GM23338 (cell line): ENCODE data around the gene ZNF444. TPM values are rescaled to one million over a fixed set of nuclear protein-coding genes. Genes with fewer than 3 reads are reported as not detected.

Source experiments
- ATAC-seq: fragments of 200-7000 bp; cut with Tn5 transposase; 3 replicates; pipeline ENCODE4 v1.9.1; 2020
- DNase-seq: peaks from one replicate; pipeline ENCODE4 v3.0.0-alpha.2; 2015; ENCODE audit warnings: low spot score
- H2AFZ ChIP-seq: fragments of 200-600 bp; sonication (generic); 2 replicates; pipeline ENCODE4 v1.8.0; 2016; ENCODE audit warnings: antibody characterized with exemption, mild to moderate bottlenecking, moderate library complexity
- H3F3A ChIP-seq: fragments of 200-600 bp; sonication (generic); replicated peaks from 2 replicates; pipeline ENCODE4 v1.8.0; 2017; ENCODE audit warnings: antibody characterized with exemption, mixed run types, low read depth
- H3K27ac ChIP-seq: fragments of 200-600 bp; sonication (generic); 2 replicates; pipeline ENCODE4 v1.6.1; 2016; ENCODE audit warnings: low read depth
- H3K27me3 ChIP-seq: fragments of 200-600 bp; sonication (generic); 2 replicates; pipeline ENCODE4 v1.8.0; 2016; ENCODE audit warnings: mild to moderate bottlenecking, mixed run types, moderate library complexity; ENCODE audit not compliant: insufficient read depth
- H3K36me3 ChIP-seq: fragments of 200-600 bp; sonication (generic); 2 replicates; pipeline ENCODE4 v1.8.0; 2016; ENCODE audit warnings: mild to moderate bottlenecking; ENCODE audit not compliant: insufficient read depth
- H3K4me1 ChIP-seq: fragments of 200-600 bp; sonication (generic); 2 replicates; pipeline ENCODE4 v1.8.0; 2016; ENCODE audit warnings: mild to moderate bottlenecking, moderate library complexity; ENCODE audit not compliant: insufficient read depth
- H3K4me2 ChIP-seq: fragments of 200-600 bp; sonication (generic); 2 replicates; pipeline ENCODE4 v1.7.1; 2017; ENCODE audit warnings: mixed run types
- H3K4me3 ChIP-seq: fragments of 200-600 bp; sonication (generic); 2 replicates; pipeline ENCODE4 v1.6.1; 2016; ENCODE audit warnings: mixed run types
- H3K79me2 ChIP-seq: fragments of 200-600 bp; sonication (generic); replicated peaks from 2 replicates; pipeline ENCODE4 v1.8.0; 2017; ENCODE audit warnings: mild to moderate bottlenecking; ENCODE audit not compliant: insufficient read depth
- H3K9me2 ChIP-seq: fragments of 200-600 bp; sonication (generic); 2 replicates; pipeline ENCODE4 v1.8.0; 2017; ENCODE audit not compliant: insufficient read depth
- H4K20me1 ChIP-seq: fragments of 200-600 bp; sonication (generic); replicated peaks from 2 replicates; pipeline ENCODE4 v1.8.0; 2017; ENCODE audit warnings: mild to moderate bottlenecking; ENCODE audit not compliant: insufficient read depth
- H3K27ac Mint-ChIP-seq: 2 replicates; pipeline ENCODE4 v1.8.0; 2020; ENCODE audit warnings: inconsistent platforms, mild to moderate bottlenecking, moderate library complexity, mixed read lengths
- H3K27me3 Mint-ChIP-seq: 3 replicates; pipeline ENCODE4 v1.8.0; 2022; ENCODE audit warnings: low read depth, mild to moderate bottlenecking, moderate library complexity, mixed read lengths, inconsistent platforms; ENCODE audit not compliant: insufficient read depth, poor library complexity
- H3K36me3 Mint-ChIP-seq: 3 replicates; pipeline ENCODE4 v1.8.0; 2021; ENCODE audit warnings: low read depth, mild to moderate bottlenecking, inconsistent platforms, moderate library complexity, mixed read lengths
- H3K4me1 Mint-ChIP-seq: 3 replicates; pipeline ENCODE4 v1.8.0; 2020; ENCODE audit warnings: mild to moderate bottlenecking, inconsistent platforms, mixed read lengths
- H3K4me3 Mint-ChIP-seq: 3 replicates; pipeline ENCODE4 v1.8.0; 2021; ENCODE audit warnings: moderate library complexity, mild to moderate bottlenecking, inconsistent platforms, mixed read lengths
- H3K9me3 Mint-ChIP-seq: 3 replicates; pipeline ENCODE4 v1.8.0; 2020; ENCODE audit warnings: moderate library complexity, mild to moderate bottlenecking, inconsistent platforms, mixed read lengths
- CREB1 ChIP-seq: fragments of 250-450 bp; sonication (Bioruptor Pico); IDR thresholded peaks from 2 replicates; pipeline ENCODE4 v1.5.0; 2020; ENCODE audit warnings: low read depth, mild to moderate bottlenecking, moderate library complexity
- CTCF ChIP-seq, 2 experiments: fragments of 200-600 bp in 1 of 2; sonication (generic) in 1 of 2; conservative IDR thresholded peaks; 2 replicates each; pipeline versions ENCODE4 v1.5.1 to v1.6.1; 2016 to 2017; ENCODE audit warnings: antibody characterized with exemption in 2 of 2, low read depth in 2 of 2, mild to moderate bottlenecking in 2 of 2, moderate library complexity in 1 of 2
- ETS1 ChIP-seq: IDR thresholded peaks from 2 replicates; pipeline ENCODE4 v1.6.1; 2016; ENCODE audit warnings: antibody characterized with exemption
- POLR2AphosphoS5 ChIP-seq: IDR thresholded peaks from 2 replicates; pipeline ENCODE4 v1.6.1; 2016; ENCODE audit warnings: antibody characterized with exemption, low read depth
- ZNF114 ChIP-seq: fragments of 250-450 bp; sonication (Bioruptor Pico); IDR thresholded peaks from 2 replicates; pipeline ENCODE4 v1.5.0; 2020; ENCODE audit warnings: mild to moderate bottlenecking, moderate library complexity
- long read RNA-seq: library from polyadenylated mRNA; unstranded; transcript quantifications from one replicate; pipeline ENCODE4 v2.0.0, GENCODE V29; 2020; ENCODE audit not compliant: unreplicated experiment
- polyA plus RNA-seq: library from polyadenylated mRNA; unstranded; fragments of >200 nt; fragmentation: Nextera tagmentation; extraction: Ambion mirVana; gene quantifications from 2 replicates; pipeline ENCODE4 v1.2.1, GENCODE V29; 2016
- total RNA-seq: library from RNA; depleted of rRNA; stranded (reverse); fragments of >200 nt; shearing (Covaris generic); gene quantifications from 2 replicates; pipeline ENCODE4 v1.2.3, GENCODE V29; 2014; rRNA removed

ZNF444 gene
- total RNA-seq (58.5 and 60.5 TPM in 2 replicates), polyA plus RNA-seq (23.6 and 25.1 TPM in 2 replicates)
- long read RNA-seq, transcript ZNF444-201 (5 exons, 2,042 nt) = major isoform, 9 of 22 reads
- long read RNA-seq, transcript ZNF444-211 (5 exons, 1,906 nt) = minor isoform, 6 of 22 reads
- long read RNA-seq, partial matches to known transcripts = 2 of 22 reads
- long read RNA-seq, other reads (novel, unspliced or antisense) = 5 of 22 reads

GRCh38 chr19:56140583-56141416 is at the start of gene ZNF444:
Gene ZNF444 (plus strand): TSS chr19:56141287. CDS start chr19:56146912, 5,625 bp downstream.
- peaks cover 38% of the 10 kb centered on the region for H3K4me1 Mint-ChIP-seq

More at GRCh38 chr19:56140583-56141416, at the start of gene ZNF444:
- peak; percentile 92 for ATAC-seq
- Mint-ChIP-seq H3K27ac (peak within 1 kb of the TSS; percentile 97), H3K27me3 (peaks cover 13% of the 10 kb centered on the region), H3K36me3 (no peaks in the 10 kb centered on the region), H3K9me3 (no peaks in the 10 kb centered on the region; the same call in 2 of the 3 replicates), H3K4me3 (peak within 1 kb of the TSS; percentile 78)
- Histone ChIP-seq H3K4me3 (peak within 1 kb of the TSS; percentile 80), H3K79me2 (peaks cover 39% of the 10 kb centered on the region), H2AFZ (peak within 1 kb of the TSS; percentile 69), H3K4me2 (peak within 1 kb of the TSS; percentile 92), H3K9me2 (no peaks in the 10 kb centered on the region), H4K20me1 (peaks cover 7% of the 10 kb centered on the region; the same call in 1 of the 2 replicates), H3K27ac (peak within 1 kb of the TSS; percentile 79), H3K4me1 (peaks cover 29% of the 10 kb centered on the region), H3K36me3 (no peaks in the 10 kb centered on the region; the same call in 1 of the 2 replicates), H3F3A (peaks cover 12% of the 10 kb centered on the region), H3K27me3 (no peaks in the 10 kb centered on the region)
- TF ChIP-seq POLR2AphosphoS5 = peak; percentile 55
- peak; percentile 74; the same call in 1 of the 2 replicates for TF ChIP-seq ZNF114
- TF ChIP-seq CREB1 = peak; percentile 92
- no peak for TF ChIP-seq CTCF (conservative IDR thresholded peaks at IDR 0.05; ENCODE audit: low read depth in 2 of 2)
- peak; percentile 99 for TF ChIP-seq ETS1
- peak; percentile 99 for DNase-seq
